DMS153 treated with DMSO at 0.1 percent for 48 hours (cell line): ENCODE results near the gene C17orf75.
A peak's percentile ranks its signal among the peaks of the same experiment; 100 is the strongest.
"Not testable (repeated sequence)": the region's sequence is repeated elsewhere in the genome, so short reads cannot be mapped to it uniquely, and the experiment has no call there.

ENCODE experiments used
- DNase-seq: peaks from one replicate; lab custom pipeline; 2025; ENCODE audit not compliant: unreplicated experiment; lab: John Stamatoyannopoulos, UW

C17orf75 gene, protein sequence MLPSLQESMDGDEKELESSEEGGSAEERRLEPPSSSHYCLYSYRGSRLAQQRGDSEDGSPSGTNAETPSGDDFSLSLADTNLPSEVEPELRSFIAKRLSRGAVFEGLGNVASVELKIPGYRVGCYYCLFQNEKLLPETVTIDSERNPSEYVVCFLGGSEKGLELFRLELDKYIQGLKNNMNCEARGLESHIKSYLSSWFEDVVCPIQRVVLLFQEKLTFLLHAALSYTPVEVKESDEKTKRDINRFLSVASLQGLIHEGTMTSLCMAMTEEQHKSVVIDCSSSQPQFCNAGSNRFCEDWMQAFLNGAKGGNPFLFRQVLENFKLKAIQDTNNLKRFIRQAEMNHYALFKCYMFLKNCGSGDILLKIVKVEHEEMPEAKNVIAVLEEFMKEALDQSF

DNA sequence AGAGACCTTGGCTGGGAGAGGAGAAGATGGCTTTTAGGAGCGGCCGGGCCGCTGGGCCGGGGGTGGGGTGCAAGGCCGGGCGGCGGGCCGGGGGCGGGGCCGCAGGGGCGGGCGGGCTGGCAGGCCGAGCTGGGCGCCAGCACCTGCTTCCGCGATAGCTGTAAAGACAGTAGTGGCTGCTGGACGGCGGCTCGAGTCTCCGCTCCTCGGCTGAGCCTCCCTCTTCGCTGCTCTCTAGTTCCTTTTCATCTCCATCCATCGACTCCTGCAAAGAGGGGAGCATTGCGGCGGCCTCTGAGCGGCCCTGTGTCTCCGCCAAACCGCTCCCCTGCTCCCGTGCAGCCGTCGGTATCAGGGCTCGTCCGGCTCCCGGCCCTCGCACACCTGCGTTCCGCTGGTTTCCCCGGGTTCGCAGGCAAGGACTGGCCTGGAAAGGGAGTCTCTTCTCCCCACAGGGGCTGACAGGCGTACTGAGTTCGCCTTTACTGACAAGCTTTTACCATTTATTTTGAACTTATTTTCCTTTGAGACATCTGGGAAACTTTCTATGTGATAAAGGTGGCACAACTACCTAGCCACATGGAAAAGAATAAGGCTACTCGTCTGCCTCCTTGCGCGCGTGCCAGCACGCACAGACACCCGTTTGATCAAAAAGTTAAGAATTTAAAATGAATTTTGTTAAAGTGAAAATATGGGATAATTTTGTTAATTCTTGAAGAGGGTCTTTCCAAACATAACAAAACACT is at the start of gene C17orf75:
Gene C17orf75 (minus strand): TSS at position 317 of the 746 bp plus-strand sequence. CDS start 34 bp downstream, at position 283.
- peak; percentile 12 for DNase-seq

DNA sequence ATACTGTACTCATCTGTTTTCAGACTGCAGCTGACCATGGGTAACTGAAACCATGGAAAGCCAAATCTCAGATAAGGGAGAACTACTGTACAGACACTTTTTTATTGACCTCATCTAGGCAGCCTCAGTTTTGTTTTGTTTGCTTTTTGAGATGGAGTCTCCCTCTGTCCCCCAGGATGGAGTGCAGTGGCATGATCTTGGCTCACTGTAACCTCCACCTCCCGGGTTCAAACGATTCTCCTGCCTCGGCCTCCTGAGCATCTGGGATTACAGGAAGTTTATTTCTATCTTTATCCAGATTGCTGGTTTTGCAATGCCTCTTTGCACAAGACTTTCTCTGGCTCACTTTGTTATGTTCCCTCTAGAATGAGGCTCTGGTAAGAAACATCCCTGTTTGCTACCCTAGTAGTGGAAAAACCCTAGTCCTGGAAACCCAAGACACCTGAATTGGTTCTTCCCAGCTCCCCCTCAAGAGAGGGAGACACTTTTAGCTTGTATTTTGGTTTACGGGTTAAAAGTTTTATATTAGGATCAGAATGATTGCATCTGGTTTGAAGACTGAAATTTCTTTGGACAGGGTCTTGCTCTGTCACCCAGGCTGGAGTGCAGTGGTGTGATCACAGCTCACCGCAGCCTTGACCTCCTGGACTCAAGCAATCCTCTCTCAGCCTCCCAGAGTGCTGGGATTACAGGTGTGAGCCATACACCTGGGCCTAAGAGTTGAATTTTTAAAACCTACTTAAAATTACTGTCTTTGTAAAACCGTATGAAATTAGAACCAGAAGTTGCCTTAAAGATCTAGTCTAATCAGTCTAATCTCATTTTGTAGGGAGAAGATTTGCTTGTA is 46.9 kb upstream of the C17orf75 start:
- DNase-seq, result no peak

DNA sequence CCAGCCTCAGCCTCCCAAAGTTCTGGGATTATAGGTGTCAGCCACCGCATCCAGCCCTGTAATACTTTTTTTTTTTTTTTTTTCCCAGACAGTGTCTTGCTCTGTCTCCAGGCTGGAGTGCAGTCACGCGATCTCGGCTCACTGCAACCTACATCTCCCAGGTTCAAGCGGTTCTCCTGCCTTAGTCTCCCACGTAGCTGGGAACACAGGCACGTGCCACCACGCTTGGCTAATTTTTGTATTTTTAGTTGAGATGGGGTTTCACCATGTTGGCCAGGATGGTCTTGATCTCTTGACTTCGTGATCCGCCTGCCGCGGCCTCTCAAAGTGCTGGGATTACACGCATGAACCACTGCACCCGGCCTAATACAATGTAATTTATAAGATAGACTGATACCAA is 46.2 kb upstream of the C17orf75 start:
- not testable (repeated sequence) for DNase-seq

DNA sequence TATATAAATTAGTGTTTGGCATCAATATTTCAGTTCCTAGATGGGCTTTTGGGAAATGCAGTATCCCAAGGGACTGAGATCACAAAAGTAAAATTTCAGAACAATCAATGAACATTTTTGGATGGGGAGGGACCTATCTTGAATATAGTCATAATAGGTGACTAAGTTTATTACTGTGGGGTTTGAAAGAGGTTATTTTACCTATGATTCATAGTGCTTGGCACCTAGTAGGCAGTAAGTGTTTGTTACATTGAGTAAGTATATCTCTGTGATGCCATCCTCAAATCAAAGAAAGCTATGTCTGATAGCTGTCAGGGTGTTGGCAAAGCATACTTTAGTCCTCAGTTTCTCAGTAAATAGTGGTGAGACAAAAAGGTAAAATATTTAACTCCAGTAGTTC is 44.9 kb upstream of the C17orf75 start:
- no peak for DNase-seq

DNA sequence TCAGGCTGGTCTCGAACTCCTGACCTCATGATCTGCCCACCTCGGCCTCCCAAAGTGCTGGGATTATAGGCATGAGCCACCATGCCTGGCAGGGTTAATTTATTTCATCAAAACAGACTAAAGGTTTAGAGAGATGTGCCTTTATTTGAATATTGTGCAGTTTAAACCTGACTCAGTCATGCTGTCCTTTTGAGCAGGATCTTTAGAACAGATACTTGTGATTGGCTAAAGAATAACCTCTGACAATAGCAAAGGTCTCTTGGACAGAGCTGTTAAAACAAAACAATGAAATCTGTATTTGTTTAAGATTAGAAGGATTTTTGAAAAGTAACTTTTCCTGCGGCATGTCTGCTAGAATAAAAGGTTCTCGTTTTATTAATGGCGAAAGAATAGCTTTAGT is 44.0 kb upstream of the C17orf75 start:
- no peak for DNase-seq

DNA sequence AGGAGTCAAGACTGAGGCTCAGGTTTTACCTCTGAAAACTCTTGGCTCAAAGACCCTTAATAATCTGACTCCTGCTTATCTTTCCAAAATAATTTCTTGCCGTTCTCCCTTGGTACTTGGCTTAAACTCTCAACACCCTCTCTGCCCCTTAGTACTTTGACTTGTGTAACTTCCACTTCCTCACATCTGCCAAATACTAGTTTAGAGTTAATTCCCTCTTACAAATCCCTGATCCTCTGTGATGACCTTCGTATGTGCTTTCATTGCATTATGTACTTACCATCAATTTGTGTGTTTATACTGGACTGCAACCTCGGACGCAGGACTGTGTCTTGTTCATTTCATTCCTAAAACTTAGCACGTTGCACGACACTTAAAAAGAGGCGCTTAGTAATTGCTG is 43.1 kb upstream of the C17orf75 start:
- no peak for DNase-seq

DNA sequence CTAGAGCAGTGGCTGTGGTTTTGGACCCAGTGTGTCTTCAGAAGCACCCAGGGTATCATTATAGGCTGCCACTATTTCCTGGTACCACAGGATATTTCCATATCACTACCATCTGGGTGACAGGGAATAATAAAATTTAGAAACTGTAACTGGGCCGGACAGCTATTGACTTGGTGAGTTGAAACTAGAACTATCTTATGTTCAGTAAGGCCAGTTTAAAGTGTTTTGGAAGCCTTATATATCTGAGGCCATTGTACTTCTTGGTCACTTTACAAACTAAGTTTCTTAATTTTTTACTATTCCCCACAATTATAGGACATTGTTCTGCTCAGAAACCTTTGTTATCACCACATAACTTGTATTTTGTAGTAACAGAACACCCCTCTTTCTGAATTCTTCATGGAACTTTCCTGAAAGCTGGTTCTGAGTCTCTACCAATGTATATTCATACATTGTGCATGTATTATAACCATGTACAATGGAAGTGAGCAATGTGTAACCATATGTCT is 42.0 kb upstream of the C17orf75 start:
- DNase-seq, result no peak

DNA sequence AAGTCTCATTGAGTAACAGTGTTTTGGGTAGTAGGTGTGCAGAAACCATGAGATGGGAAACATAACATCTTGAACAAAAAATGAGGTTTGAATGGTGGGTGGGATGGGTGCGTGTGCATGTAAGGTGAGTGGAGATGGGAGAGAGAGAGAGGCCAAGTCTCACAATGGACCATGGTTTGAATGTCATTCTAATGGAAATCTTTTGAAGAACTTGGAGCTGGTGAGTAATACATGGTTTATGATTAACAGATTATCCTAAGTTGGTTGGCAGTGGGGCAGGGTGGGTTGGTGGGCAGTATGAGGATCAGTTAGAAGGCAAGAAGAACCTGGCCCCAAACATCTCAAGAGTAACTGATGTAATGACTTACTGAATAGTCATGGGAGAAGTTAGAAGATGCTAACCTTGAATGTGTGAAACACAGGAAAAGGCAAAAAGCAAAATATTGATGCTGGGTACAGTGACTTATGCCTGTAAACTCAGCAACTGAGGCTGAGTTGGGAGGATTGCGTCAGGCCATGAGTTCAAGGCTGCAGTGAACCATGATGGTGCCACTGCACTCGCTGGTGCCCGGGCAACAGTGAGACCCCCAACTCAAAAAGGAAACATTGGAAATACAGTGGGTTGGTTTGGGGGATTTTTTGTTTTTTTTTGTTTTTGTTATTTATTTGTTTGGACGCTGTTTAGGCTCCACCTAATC is 40.7 kb upstream of the C17orf75 start:
- no peak for DNase-seq

DNA sequence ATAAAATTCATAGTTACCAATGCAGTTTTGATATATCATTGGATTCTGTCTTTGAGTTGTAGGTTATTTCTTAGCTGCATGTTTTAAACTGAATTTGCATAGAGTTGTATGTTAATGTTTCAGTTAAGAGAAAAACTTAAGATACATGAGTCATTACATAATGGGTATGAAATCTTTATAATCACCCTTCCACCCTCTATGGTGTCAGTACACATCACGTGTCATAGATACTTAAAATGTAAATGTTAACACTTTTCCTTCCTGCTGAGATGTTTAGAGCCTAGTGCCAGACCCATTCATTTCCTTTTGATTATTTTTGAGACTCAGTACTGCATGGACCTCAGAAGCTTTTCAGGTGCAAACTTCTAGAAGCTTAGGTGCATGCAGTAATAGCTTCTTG is 28.5 kb upstream of the C17orf75 start:
- no peak for DNase-seq

DNA sequence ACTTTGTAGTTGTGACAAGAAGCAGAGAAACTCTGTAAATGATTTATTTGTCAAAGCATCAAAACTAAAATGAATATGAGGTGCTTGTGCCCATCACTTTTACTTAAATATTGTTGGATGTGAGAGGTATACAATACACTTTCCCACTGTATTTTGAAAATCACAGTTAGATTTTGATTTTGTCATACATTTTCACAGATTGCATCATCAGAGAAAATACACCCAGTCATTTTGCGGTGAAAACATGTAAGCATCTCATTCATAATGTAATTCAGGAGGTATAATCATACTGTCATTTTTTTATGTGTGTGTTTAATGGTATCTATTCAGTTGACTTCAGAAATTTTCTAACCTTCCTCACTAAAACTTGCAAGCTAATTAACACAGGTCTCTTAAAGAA is 19.3 kb upstream of the C17orf75 start:
- no peak for DNase-seq

DNA sequence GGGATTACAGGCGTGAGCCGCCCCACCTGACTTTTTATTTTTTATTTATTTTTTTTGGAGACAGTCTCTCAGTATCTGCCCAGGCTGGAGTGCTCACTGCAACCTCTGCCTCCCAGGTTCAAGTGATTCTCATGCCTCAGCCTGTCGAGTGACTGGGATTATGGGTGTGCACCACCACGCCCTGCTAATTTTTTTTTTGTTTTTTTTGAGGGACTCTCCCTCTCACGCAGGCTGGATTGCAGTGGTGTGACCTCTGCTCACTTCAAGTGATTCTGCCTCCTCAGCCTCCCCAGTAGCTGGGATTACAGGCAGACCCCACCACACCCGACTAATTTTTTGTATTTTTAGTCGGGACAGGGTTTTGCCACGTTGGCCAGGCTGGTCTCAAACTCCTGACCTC is 15.6 kb upstream of the C17orf75 start:
- DNase-seq, result no peak

DNA sequence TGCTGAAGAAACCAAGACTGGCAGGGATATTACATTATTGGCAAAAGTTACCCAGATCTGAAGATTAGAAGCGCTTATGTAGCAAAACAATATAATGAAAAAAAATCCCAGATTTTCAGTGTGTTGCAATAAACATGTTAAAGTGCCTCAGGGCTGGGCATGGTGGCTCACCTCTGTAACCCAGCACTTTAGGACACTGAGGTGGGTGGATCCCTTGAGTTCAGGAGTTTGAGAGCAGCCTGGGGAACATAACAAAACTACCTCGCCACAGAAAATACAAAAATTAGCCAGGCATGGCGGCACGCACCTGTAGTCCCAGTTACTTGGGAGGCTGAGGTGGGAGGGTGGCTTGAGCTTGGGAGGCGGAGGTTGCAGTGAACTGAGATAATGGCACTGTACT is 14.8 kb upstream of the C17orf75 start:
- no peak for DNase-seq

DNA sequence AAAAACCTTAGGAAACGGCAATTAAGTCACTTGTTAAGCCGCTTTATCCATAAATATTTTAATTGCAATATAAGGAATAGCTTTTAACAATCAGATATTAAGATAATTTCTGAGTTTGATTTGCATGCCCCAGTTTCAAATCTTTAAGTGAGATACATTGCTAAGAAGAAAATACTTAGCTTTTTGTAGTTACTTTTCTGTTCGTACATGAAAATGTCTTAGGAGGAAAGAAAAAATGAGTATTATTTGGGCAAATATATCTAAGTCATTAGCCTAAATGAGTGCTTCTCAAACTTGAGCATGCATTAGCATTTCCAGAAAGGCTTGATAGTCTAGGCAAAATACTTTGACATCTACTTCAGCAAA is 14.4 kb upstream of the C17orf75 start:
- DNase-seq, result no peak

DNA sequence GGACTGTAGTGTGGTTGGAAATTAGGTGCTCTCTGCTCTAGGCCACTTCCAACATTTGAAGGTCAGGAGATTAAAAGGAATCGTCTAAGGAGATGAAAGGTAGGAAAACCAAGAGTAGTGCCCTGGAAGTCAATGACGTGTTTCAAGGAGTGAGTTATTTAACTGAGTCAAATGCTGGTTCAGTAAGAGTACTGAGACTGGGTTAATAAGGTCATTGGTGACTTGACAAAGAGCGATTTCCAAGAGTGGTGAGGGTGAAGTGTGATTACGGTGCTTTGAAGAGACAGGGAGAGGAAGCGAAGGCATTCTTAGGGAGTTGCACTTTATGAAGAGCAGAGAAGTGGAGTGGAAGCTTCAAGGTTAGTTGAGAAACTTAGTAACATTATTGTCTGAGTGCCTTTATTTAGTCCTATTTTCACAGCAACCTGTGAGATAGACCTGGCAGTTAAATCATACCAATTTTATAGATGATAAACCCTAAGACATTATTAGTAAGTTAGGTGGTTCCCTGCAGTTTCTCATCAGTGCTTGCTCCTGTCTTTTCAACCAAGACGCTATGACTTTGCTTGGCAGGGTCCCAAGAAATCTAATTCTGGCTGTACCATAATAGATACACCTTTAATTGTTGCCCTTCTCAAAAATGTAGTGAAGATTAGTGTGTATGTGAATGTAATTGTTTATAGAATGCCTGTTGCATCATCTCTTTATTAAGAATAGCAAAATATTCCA is 13.8 kb upstream of the C17orf75 start:
- DNase-seq, result no peak

DNA sequence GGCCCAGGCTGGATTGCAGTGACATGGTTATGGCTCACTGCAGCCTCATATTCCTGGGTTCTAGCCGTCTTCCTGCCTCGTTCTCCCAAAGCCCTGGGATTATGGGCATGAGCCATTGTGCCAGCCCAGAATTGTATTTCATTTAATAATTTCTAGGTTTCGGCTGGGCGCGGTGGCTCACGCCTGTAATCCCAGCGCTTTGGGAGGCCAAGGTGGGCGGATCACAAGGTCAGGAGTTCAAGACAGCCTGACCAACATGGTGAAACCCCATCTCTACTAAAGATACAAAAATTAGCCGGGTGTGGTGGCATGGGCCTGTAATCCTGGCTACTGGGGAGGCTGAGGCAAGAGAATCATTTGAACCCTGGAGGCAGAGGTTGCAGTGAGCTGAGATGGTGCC is 10.8 kb upstream of the C17orf75 start:
- DNase-seq, result not testable (repeated sequence)

DNA sequence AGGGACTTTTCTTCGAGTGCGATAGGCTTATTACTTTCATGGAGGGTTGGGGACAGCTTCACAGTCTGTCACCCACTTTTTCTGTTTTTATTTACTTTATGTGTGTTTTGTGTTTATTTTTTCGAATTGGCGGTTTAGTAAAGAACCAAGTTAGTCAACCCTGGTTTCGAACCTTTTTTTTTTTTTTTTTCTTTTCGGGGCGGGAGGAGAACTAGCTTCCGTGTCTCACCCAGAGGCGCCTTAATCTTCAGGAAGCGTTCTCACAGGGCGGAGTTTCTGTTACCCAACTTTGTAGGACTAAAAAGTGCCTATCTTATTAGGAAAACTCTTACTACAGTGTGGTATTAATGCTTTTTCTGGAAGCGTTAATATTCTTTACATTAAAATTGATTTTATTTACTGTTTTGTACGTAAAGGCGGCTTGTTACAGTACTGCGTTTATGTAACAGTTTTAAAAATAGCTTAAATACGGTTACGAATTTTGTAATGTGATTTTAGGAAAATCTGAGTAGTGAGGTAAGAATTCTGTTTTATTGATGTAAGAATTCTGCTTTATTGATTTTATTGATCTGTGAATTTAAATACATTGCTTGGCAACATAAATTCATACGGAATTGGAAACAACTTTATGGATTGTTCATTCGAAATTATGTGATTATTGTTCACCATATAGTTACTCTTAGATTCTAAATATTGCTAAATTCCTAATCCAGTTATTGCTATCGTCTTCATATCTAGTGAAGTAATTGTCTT is 8.9 kb upstream of the C17orf75 start:
- no peak for DNase-seq

DNA sequence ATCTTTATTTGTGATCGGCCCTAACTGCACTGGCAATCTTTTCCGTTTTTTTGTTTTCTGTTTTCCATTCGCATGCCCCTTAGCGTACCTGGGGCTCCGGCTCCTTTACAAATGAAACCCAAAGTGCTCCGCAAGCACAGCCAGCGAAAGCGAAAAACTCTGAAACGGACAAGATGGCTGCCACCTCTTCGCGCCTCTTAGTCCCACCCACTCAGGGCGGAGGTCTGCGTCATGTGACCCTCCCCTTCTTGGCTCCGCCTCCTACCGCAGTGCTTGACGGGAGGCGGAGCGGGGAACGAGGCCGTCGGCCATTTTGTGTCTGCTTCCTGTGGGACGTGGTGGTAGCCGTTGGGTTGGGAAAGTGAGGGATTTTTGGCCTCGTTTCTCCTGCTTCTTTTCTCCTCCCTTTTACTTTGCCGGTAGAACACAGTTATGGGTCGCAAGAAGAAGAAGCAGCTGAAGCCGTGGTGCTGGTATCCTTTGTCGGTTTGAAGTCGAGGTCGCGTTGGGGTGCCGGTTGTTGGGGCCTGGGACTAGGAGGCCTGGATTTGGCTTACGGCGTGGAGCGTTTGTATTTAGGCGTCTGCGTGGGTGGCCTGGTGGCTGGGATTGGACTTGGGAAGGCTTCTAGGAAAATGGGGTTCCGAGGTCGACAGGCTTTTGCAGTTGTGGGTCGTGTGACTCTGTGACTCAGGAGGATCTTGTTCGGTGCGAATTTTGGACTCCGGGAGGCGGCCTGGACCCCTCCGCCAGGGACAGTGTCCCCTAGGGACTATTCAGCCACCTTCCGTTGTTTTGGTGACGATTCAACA is 8.1 kb upstream of the C17orf75 start, which contains the start of gene ZNF207:
Gene ZNF207 (plus strand): TSS at position 304 of the 812 bp plus-strand sequence. CDS start 129 bp downstream, at position 433.
- peak; percentile 80 for DNase-seq

DNA sequence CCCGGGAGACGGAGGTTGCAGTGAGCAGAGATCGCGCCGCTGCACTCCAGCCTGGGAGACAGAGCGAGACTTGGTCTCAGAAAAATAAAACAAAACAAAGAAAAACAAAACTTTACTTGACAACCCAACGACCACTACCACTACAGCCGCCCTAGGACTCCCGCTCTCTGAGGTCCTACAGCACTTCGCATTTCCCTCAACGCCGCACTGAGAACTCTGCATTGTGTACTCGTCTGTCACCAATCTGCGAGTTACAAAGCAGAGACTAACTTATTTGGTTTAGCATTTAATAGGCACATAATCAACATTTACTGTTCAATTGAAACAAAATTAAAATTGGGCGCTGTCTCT is 7.5 kb upstream of the C17orf75 start:
- no peak for DNase-seq

DNA sequence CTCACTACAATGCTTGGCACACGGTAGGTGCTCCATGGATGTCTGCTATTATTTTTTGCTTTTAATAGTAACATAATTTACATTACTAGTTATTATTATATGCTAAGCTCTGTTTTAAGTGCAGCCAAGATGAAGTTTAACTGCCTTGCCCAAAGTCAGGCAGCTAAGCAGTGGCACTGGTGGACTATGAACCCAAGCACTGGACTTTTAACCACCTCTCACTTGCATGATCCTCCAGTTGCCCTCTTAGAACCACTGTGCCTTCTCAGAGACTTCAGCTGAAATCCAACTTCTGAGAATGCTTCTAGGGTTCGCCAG is 6.5 kb upstream of the C17orf75 start:
- no peak for DNase-seq
